ENCODE data around the gene CCDC57. TPM values are rescaled to one million over a fixed set of nuclear protein-coding genes. Genes with fewer than 3 reads are reported as not detected.

The CCDC57 gene
- total and polyA plus RNA-seq, 8 donors: 19.6 to 176 (median 25.4) TPM

DNA sequence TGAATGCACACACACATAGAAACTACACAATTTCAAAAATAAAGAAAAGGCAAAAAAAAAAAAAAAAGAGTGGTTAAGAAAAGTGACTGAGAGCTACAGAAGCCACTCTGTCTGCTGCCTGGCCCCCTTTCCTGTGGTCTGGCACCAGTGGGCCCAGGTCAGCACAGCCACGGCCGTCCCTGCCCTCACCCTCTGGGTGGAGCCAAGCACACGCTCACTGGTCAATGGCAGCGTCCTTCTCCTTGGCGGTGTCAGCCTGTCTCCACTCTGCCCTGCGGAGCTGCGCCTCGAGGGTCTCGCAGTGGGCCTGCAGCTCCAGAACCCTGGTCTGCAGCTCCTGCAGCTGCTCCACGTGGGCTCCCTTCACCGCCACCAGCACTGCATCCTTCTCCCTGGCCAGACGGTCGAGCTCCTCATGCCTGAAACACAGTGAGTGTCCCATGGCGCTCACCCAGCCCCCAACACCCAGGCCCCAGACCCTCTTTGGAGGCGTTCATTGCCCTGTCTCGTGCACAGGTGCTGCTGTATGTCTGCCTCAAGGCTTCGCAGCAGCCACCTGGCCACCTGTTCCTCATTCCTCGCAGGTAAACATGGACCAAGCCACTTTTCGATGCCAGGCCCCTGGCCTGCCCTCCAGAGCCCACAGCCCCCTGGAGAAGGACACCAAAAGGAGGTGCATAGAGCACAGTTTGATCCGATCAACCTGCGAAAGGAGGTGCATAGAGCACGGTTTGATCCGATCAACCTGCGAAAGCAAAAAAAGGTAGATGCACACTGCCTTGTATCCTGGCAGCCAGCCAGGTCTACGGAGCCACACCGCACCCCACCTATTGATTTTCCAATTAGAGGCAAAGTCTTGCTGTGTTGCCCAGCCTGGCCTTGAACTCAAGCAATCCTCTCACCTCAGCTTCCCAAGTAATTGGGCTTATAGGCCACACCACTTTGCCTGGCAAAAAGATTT is 24.4 kb downstream of the CCDC57 start:
- TF ChIP-seq, protein P1, sequence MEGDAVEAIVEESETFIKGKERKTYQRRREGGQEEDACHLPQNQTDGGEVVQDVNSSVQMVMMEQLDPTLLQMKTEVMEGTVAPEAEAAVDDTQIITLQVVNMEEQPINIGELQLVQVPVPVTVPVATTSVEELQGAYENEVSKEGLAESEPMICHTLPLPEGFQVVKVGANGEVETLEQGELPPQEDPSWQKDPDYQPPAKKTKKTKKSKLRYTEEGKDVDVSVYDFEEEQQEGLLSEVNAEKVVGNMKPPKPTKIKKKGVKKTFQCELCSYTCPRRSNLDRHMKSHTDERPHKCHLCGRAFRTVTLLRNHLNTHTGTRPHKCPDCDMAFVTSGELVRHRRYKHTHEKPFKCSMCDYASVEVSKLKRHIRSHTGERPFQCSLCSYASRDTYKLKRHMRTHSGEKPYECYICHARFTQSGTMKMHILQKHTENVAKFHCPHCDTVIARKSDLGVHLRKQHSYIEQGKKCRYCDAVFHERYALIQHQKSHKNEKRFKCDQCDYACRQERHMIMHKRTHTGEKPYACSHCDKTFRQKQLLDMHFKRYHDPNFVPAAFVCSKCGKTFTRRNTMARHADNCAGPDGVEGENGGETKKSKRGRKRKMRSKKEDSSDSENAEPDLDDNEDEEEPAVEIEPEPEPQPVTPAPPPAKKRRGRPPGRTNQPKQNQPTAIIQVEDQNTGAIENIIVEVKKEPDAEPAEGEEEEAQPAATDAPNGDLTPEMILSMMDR (IDR thresholded peaks at IDR 0.05): no peak
- no peak overlapping the region for H3K27ac ChIP-seq
- no peak overlapping the region for H3K4me3 ChIP-seq
- H3K36me3 ChIP-seq: peaks cover 0 to 4% (median 0%) of the 10 kb centered on the region in 3 donors
- ATAC-seq: no peak
- 80 to 85% methylated on average over 26 of the region's 26 CpGs for WGBS, 2 donors
- peak in 1 of 6 donors; percentile 59 for DNase-seq
- no peaks in the 10 kb centered on the region for H3K9me3 ChIP-seq
- no peaks in the 10 kb centered on the region for H3K4me1 ChIP-seq
- no peak for FAIRE-seq
- intact Hi-C loops (cut with DNase I): no loop called here
- H3K27me3 ChIP-seq: no peaks in the 10 kb centered on the region

DNA sequence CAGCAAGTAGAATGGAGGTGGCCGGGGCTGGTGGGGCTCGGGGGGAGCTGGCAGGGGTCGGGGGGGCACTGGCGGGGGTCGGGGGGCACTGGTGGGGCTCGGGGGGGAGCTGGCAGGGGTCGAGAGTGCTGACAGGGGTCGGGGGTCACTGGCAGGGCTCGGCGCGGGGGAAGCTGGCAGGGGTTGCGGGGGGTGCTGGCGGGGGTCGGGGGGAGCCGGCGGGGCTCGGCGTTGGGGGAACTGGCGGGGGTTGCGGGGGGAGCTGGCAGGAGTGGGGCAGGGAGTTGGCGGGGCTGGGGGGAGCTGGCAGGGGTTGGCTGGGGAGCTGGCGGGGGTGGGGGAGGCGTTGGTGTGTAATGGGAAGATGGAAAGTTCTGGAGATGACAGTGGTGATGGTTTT is 25.1 kb downstream of the CCDC57 start:
- H3K27ac ChIP-seq: no peak overlapping the region
- peaks cover 0 to 2% (median 0%) of the 10 kb centered on the region in 3 donors for H3K36me3 ChIP-seq
- no peak for FAIRE-seq
- TF ChIP-seq, protein P1 (IDR thresholded peaks at IDR 0.05): no peak
- intact Hi-C loops (cut with DNase I): no loop called here
- DNase-seq: peak in 1 of 6 donors; percentile 36
- no peaks in the 10 kb centered on the region for H3K27me3 ChIP-seq
- H3K4me3 ChIP-seq: no peak overlapping the region
- 88 to 95% methylated on average over 15 to 19 of the region's 23 CpGs for WGBS, 2 donors
- no peaks in the 10 kb centered on the region for H3K4me1 ChIP-seq
- ATAC-seq: no peak
- H3K9me3 ChIP-seq: no peaks in the 10 kb centered on the region

DNA sequence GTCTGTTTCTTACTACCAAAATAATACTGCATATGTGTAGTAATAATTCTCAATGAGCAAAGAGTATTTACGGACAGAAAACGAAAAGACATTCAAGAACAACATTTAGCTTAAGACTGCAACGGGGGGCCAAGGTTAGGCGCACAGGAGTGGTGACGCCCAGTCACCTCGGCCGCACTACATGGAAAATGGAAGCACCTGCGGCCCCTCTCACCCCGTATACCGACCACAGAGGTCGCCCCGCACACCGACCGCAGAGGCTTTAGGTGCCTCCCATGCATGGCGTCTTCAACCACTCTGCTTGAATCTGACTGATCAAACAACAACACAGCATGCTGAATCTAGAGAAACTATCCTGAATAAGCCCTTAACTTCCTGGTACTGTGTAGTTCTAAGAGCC is 26.4 kb downstream of the CCDC57 start:
- H3K4me3 ChIP-seq: no peak overlapping the region
- H3K27me3 ChIP-seq: no peaks in the 10 kb centered on the region
- peak in 1 of 6 donors; percentile 18 for DNase-seq
- ATAC-seq: no peak
- peaks cover 0 to 8% (median 0%) of the 10 kb centered on the region in 3 donors for H3K36me3 ChIP-seq
- TF ChIP-seq, protein P1 (IDR thresholded peaks at IDR 0.05): no peak
- H3K9me3 ChIP-seq: no peaks in the 10 kb centered on the region
- no peak overlapping the region for H3K27ac ChIP-seq
- no peaks in the 10 kb centered on the region for H3K4me1 ChIP-seq
- intact Hi-C loops (cut with DNase I): no loop called here
- 89 to 92% methylated on average over 15 of the region's 15 CpGs for WGBS, 2 donors
- no peak for FAIRE-seq

DNA sequence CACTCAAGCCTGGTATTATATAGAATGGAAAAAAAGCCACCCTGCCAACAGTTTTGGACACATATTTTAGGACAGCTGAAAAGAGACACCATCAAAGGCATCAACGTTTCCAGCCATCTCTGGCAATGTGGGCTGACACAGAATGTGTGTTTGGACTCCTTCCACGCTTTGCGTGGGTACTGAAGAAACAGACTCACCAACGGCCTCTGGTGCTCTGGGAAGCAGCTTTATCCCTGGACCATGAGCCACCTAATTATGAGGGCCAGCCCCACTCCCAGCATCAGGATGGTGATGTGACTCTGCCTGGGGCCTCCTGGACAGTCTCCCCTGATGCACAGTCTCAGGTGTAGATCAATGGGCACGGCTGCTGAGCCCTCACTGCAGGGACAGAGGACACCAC is 27.9 kb downstream of the CCDC57 start:
- no peak for DNase-seq
- no peaks in the 10 kb centered on the region for H3K9me3 ChIP-seq
- no peaks in the 10 kb centered on the region for H3K4me1 ChIP-seq
- H3K36me3 ChIP-seq: peaks cover 0 to 19% (median 0%) of the 10 kb centered on the region in 3 donors
- intact Hi-C loops (cut with DNase I): no loop called here
- FAIRE-seq: no peak
- no peaks in the 10 kb centered on the region for H3K27me3 ChIP-seq
- no peak overlapping the region for H3K4me3 ChIP-seq
- TF ChIP-seq, protein P1 (IDR thresholded peaks at IDR 0.05): no peak
- 90 to 91% methylated on average over 5 of the region's 5 CpGs for WGBS, 2 donors
- H3K27ac ChIP-seq: no peak overlapping the region
- ATAC-seq: no peak
